Sciatic nerve (tissue), 2 donors: ENCODE data around the gene SLC2A2. TPM values are rescaled to one million over a fixed set of nuclear protein-coding genes. Genes with fewer than 3 reads are reported as not detected.
A peak's percentile ranks its signal among the peaks of the same experiment; 100 is the strongest.
"Not testable (repeated sequence)": the region's sequence is repeated elsewhere in the genome, so short reads cannot be mapped to it uniquely, and the experiment has no call there.

ENCODE experiments used
- ATAC-seq: fragments of 200-7000 bp; cut with Tn5 transposase; one replicate; pipeline ENCODE4 v1.9.1; 2020; ENCODE audit warnings: mild to moderate bottlenecking, moderate library complexity
- DNase-seq: peaks from one replicate; pipeline ENCODE4 v3.0.0-alpha.2; 2020; ENCODE audit warnings: low spot score
- intact Hi-C: fragments of 100-400 bp; cut with DNase I; formaldehyde crosslinking; loops from one replicate; pipeline ENCODE4 v1.14.2; 2022
- total RNA-seq: library from RNA; stranded (reverse); fragmentation: NEBNext Ultra II Directional; extraction: Animal tissue kit (Norgen Biotek cat#: 25700); gene quantifications from one replicate; pipeline ENCODE4 v1.2.1, GENCODE V29; 2021
- donor health status: DM: no; HTN: no; CAD: no.
- donor health status: DM: no; HTN: no; CAD: no.

The SLC2A2 gene
- total RNA-seq, 1 donor from 2014 or later: not detected

DNA sequence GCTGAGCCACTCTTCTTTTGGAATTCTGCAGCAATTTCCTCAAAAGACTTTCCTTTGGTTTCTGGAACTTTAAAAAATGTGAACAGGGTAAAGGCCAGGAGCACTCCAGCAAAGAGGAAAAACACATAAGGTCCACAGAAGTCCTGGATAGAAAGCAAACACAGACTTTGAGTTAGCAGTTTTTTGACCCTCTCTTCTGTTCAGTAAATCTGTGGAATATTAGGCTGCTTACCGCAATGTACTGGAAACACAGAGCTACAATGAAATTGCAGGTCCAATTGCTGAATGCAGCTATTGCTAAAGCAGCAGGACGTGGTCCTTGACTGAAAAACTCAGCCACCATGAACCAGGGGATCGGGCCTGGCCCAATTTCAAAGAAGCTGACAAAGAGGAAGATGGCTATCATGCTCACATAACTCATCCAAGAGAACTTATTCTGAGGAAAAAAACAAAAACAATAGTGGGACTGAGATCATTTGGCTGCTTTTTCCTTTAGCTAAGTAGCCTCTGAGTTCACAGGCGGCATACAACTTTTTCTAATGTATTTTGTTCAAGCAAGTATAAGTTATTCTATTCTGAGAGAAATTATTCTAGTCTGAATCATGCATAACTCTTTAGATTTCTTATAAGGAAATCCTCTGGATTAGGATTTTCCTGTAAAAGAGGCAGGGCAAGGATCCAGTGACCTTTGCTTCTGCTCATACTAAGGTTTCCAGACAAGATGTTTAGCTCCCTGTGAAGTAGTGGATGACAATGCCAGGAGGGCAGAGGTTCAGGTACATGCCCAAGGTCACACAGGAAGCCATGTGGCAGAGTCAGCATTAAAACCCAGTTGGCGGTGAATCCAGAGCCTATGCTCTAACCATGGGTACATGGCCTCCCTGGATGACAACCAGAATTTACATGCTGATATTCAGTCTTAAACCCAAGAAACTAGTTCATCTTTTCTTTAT lies 28.3 kb downstream of the SLC2A2 start:
- ATAC-seq: peak; percentile 24
- intact Hi-C loops: no loop called here

DNA sequence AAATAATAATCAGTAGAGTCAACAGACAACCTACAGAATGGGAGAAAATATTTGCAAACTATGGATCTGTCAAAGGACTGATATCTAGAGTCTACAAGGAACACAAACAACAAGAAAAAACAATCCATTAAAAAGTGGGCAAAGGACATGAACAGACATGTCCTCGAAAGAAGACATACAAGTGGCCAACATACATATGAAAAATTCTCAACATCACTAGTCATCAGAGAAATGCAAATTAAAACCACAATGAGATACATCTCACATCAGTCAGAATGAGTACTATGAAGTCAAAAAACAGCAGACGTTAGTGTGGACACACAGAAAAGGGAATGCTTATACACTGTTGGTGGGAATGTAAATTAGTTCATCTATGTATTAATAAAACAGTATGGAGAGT lies 33.7 kb downstream of the SLC2A2 start:
- intact Hi-C loops: no loop called here
- no peak for DNase-seq
- ATAC-seq: no peak

More for the DNA sequence above, 28.3 kb downstream of the SLC2A2 start:
- no peak for DNase-seq

DNA sequence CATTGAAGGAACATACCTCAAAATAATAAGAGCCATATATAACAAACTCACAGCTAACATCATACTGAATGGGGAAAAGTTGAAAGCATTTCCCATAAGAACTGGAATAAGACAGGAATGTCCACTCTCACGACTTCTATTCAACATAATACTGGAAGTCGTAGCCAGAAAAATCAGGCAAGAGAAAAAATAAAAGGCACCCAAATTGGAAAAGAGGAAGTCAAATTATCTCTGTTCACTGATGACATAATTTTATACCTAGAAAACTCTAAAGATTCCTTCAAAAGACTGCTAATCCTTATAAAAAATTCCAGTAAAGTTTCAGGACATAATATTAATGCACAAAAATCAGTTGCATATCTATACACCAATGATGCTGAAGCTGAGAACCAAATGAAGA lies 34.9 kb downstream of the SLC2A2 start:
- intact Hi-C loops: no loop called here
- no peak for ATAC-seq
- DNase-seq: no peak

DNA sequence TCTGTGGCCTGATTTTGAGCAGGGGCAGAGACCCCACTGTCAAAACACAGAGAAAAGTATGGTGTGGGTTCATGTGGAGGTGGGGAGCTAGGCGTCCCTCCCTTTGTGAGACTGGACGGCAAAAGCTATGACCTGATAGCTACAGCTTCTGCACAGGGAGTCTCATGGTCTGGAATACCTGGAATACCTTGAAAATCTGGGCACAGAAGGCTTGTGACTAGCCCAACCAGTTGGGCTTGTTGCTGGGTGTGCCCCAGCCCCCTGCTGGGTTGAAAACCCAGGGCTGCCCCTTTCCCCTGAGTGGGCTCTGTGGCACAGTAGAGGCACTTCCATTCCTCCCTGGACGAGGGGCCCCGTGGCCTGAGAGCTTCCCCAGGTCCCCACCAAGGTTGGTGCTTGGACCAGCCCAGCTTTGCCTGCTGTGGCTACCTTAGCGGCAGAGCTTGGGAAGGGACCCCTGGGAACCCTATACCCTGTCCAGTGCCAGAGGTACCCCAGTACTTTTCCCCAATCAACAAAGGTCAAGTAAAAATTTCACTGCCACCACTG lies 37.3 kb downstream of the SLC2A2 start:
- ATAC-seq (no peak), DNase-seq (no peak)
- intact Hi-C loops: no loop called here

- no peak for ATAC-seq
- intact Hi-C loops: no loop called here
- no peak for DNase-seq
Observed at GRCh38 chr3:170988378-170988777, 38.1 kb downstream of the SLC2A2 start.

DNA sequence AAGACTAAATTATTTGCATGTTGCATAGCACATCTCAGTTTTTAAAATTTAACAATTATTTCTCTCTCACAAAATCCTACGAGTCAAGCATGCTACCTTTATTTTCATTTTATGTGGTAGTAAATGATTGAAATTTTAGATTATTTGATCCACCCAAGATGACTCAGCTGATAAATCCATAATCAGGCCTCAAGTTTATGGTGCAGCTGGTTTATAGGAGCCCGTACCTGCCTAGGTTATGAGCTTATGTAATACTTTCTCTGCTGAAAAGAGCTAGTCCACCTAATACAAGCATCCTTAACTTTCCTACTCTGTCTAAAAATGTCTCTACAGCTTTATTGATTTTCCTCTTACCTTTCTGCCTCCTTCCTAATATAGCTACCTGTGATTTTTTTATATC lies 41.2 kb downstream of the SLC2A2 start:
- intact Hi-C loops: no loop called here
- DNase-seq: no peak
- no peak for ATAC-seq

- DNase-seq (no peak), ATAC-seq (no peak)
- intact Hi-C loops: no loop called here
Observed at GRCh38 chr3:170982733-170983132, 43.8 kb downstream of the SLC2A2 start.

- intact Hi-C loops: no loop called here
- ATAC-seq (no peak), DNase-seq (no peak)
Observed at GRCh38 chr3:170980399-170980798, 46.1 kb downstream of the SLC2A2 start.

- DNase-seq: no peak
- ATAC-seq: no peak
- intact Hi-C loops: no loop called here
Observed at GRCh38 chr3:170977949-170978745, 48.4 kb downstream of the SLC2A2 start.

- DNase-seq (no peak), ATAC-seq (no peak)
- intact Hi-C loops: no loop called here
Observed at GRCh38 chr3:170976190-170976519, 50.4 kb downstream of the SLC2A2 start.

DNA sequence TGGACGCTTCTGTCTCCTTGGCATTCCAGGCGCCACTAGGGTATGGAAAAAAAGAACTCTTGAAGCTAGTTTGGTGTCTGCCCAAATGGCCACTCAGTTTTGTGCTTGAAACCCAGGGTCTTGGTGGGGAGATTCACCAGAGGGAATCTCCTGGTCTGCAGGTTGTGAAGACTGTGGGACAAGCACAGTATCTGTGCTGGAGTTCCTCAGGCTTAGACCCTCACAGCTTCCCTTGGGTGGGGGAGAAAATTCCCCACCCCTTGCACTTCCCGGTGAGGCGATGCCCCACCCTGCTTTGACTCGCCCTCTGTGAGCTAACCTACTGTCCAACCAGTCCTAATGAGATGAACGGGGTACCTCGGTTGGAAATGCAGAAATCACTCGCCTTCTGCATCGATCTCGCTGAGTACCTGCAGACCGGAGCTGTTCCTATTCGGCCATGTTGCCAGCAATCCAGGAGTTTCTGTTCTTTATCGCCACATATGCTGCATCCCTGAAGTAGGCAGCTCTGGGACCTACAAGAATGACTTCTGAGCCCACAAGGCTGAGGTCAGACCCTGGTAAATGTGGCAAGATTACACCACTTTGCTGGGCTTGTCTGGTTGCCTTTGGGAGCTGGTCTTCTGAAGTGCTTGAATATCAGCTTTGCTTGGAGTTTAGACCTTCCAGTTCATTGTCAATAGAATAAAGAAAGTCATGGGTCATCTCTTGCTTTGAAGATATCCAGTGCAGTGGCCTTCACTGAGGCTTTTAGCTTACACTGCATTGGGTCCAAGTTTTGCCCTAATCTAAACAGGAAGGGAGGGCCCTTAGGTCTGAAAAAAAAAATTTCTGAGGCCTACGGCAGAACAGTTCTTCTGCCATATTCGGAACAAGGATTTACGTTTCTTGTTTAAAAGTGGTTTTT lies 51.0 kb downstream of the SLC2A2 start:
- no peak for DNase-seq
- no peak for ATAC-seq
- intact Hi-C loops: no loop called here

- ATAC-seq (no peak), DNase-seq (no peak)
- intact Hi-C loops: no loop called here
Observed at GRCh38 chr3:170974872-170975271, 51.6 kb downstream of the SLC2A2 start.

DNA sequence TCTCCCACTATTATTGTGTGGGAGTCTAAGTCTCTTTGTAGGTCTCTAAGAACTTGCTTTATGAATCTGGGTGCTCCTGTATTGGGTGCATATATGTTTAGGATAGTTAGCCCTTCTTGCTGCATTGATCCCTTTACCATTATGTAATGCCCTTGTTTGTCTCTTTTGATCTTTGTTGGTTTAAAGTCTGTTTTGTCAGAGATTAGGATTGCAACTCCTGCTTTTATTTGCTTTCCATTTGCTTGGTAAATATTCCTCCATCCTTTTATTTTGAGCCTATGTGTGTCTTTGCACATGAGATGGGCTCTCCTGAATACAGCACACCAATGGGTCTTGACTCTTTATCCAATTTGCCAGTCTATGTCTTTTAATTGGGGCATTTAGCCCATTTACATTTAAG lies 53.6 kb downstream of the SLC2A2 start:
- ATAC-seq, DNase-seq, intact Hi-C loops: not testable (repeated sequence)

DNA sequence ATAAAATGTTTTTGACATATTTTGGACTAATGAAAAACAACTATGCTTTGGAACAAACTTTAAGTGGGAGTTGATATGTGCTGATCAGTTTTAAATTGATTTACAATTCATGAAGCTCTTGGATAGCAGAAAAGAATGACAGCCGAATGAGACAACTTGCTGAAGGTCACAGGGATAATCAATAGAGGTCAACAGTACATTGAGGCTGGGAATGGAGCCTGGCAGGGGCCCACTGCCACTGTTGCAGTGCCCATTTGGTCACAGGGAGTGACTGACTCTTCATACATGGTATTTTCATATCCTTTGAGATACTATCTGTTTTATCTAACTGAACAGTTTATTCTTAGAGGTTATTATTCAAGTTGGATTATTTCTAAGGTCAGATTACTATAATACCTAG lies 59.4 kb downstream of the SLC2A2 start:
- ATAC-seq: no peak
- DNase-seq: no peak
- intact Hi-C loops: loop anchor here (10.0 kb wide), 1 partner anchor 598 kb away; no protein-coding TSS in a partner anchor

GRCh38 chr3:170966495-170966894 lies 60.0 kb downstream of the SLC2A2 start:
- intact Hi-C loops: loop anchor here (10.0 kb wide), 1 partner anchor 598 kb away; no protein-coding TSS in a partner anchor
- DNase-seq (no peak), ATAC-seq (no peak)

DNA sequence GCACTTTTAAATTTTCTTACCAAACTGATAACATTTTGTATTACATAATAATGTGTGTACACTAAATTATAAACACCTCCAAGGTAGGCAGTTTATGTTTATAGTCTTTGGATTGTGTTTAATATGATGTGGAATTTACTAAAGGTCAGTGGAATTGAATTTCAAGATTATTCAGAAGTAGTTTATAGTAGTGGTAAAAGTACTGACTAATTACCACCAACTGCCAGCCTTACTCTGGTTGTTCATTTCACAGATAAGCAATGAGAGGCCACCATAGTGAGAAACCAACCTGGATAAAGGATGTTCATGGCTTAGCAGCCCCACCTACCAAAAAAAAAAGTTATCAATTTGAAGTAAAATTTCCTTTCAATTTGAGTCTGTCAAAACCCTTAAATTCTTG lies 64.1 kb downstream of the SLC2A2 start:
- DNase-seq (no peak), ATAC-seq (no peak)
- intact Hi-C loops: loop anchor here (10.0 kb wide), 1 partner anchor 602 kb away; no protein-coding TSS in a partner anchor

DNA sequence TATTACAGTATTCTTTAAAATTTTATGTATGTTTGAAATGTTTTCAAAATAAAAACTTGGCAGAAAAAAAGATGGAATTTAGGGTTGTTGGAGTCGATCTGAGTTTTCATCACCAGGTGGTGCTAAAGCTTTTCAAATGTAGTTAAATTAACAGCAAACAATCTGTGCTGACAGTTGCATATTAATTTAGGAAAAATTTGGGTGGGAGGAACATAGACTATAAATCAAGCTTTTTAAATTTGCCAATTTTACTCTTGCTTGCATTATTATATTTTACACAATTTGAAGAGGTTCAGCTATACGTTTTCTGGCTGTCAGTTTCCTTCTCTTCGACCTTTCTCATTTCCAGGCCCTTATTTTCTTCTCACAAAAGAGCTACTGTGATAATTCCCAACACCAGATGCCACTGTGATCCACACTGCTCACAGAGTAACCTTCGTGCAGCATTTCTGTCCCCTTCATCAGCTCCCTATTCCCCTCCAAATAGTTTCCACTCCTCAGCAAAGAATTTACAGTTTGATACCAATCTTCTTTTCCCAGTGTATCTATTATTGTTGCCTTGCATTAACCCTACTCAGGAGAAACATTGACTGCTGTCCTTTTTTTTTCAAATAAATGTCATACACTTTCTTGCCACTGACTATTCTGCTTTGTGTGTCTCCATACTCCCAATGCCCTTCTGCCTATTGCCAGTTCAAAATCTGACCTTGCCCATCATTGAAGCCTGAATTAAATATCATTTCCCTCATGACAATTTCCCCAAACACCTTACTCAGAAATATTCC lies 64.7 kb downstream of the SLC2A2 start:
- DNase-seq (no peak), ATAC-seq (peak; percentile 81)
- intact Hi-C loops: loop anchor here (10.0 kb wide), 1 partner anchor 603 kb away; no protein-coding TSS in a partner anchor

GRCh38 chr3:170959457-170959856 lies 67.1 kb downstream of the SLC2A2 start:
- ATAC-seq (no peak), DNase-seq (no peak)
- intact Hi-C loops: no loop called here
